Nephron progenitor cell (in vitro differentiated cells): ENCODE data around the gene RASSF9.

Experiments used
- DNase-seq: peaks from one replicate; pipeline ENCODE4 v3.0.0; 2021
- H3K27ac Mint-ChIP-seq: 2 replicates; pipeline ENCODE4 v1.8.0; 2021; ENCODE audit warnings: mild to moderate bottlenecking, moderate library complexity, mixed read lengths
- H3K27me3 Mint-ChIP-seq: 2 replicates; pipeline ENCODE4 v1.8.0; 2021; ENCODE audit warnings: mild to moderate bottlenecking, low read depth, mixed read lengths; ENCODE audit not compliant: poor library complexity
- H3K36me3 Mint-ChIP-seq: 2 replicates; pipeline ENCODE4 v1.8.0; 2021; ENCODE audit warnings: low read depth, mixed read lengths
- H3K4me1 Mint-ChIP-seq: 2 replicates; pipeline ENCODE4 v1.8.0; 2021; ENCODE audit warnings: mixed read lengths
- H3K4me3 Mint-ChIP-seq: 2 replicates; pipeline ENCODE4 v1.8.0; 2021; ENCODE audit warnings: mild to moderate bottlenecking, moderate library complexity, mixed read lengths
- H3K9me3 Mint-ChIP-seq: 2 replicates; pipeline ENCODE4 v1.8.0; 2021; ENCODE audit warnings: mild to moderate bottlenecking, moderate library complexity, mixed read lengths
- CTCF ChIP-seq: fragments of 200-600 bp; sonication (generic); IDR thresholded peaks from 2 replicates; pipeline ENCODE4 v1.5.0; 2021; ENCODE audit warnings: antibody characterized with exemption

RASSF9 gene

GRCh38 chr12:85843606-85844310, 7.5 kb upstream of the RASSF9 start:
- no peak for TF ChIP-seq CTCF
- Mint-ChIP-seq H3K4me3 (no peak overlapping the region), H3K27me3 (peaks cover 6% of the 10 kb centered on the region), H3K4me1 (peaks cover 8% of the 10 kb centered on the region), H3K27ac (no peak overlapping the region), H3K9me3 (no peaks in the 10 kb centered on the region), H3K36me3 (no peaks in the 10 kb centered on the region)
- no peak for DNase-seq

GRCh38 chr12:85835426-85836196, 598 bp downstream of the RASSF9 start:
- Mint-ChIP-seq H3K27ac (peak overlapping the region; percentile 91), H3K27me3 (no peaks in the 10 kb centered on the region), H3K4me3 (peak overlapping the region; percentile 78), H3K36me3 (no peaks in the 10 kb centered on the region), H3K4me1 (peaks cover 27% of the 10 kb centered on the region), H3K9me3 (no peaks in the 10 kb centered on the region)
- no peak for DNase-seq
- TF ChIP-seq CTCF, result no peak

GRCh38 chr12:85834378-85834777, 1.8 kb downstream of the RASSF9 start:
- no peak for DNase-seq
- no peaks in the 10 kb centered on the region for H3K27me3 Mint-ChIP-seq
- no peak overlapping the region for H3K27ac Mint-ChIP-seq
- no peaks in the 10 kb centered on the region for H3K36me3 Mint-ChIP-seq
- H3K4me3 Mint-ChIP-seq, result peak overlapping the region; percentile 65
- peaks cover 27% of the 10 kb centered on the region for H3K4me1 Mint-ChIP-seq
- no peaks in the 10 kb centered on the region for H3K9me3 Mint-ChIP-seq
- TF ChIP-seq CTCF, result no peak

GRCh38 chr12:85833579-85833978, 2.6 kb downstream of the RASSF9 start:
- Mint-ChIP-seq H3K9me3 (no peaks in the 10 kb centered on the region), H3K27ac (no peak overlapping the region), H3K4me1 (peaks cover 27% of the 10 kb centered on the region), H3K27me3 (no peaks in the 10 kb centered on the region), H3K4me3 (no peak overlapping the region), H3K36me3 (no peaks in the 10 kb centered on the region)
- DNase-seq, result no peak
- TF ChIP-seq CTCF, result no peak

- H3K4me1 Mint-ChIP-seq, result peaks cover 19% of the 10 kb centered on the region
- no peak overlapping the region for H3K27ac Mint-ChIP-seq
- no peak overlapping the region for H3K4me3 Mint-ChIP-seq
- DNase-seq, result no peak
- no peaks in the 10 kb centered on the region for H3K9me3 Mint-ChIP-seq
- no peaks in the 10 kb centered on the region for H3K27me3 Mint-ChIP-seq
- no peaks in the 10 kb centered on the region for H3K36me3 Mint-ChIP-seq
- no peak for TF ChIP-seq CTCF
These were observed 4.8 kb downstream of the RASSF9 start for GRCh38 chr12:85831327-85831990.
